NT2/D1 (cell line): ENCODE data around the gene NKD1.

ENCODE experiments used
- DNase-seq: peaks from one replicate; pipeline ENCODE4 v3.0.0-alpha.2; 2011; ENCODE audit warnings: low read depth, low spot score
- H3K27me3 ChIP-seq: 2 replicates; pipeline ENCODE4 v1.6.0; 2011; ENCODE audit warnings: mild to moderate bottlenecking; ENCODE audit not compliant: insufficient read length, insufficient read depth
- H3K36me3 ChIP-seq: 2 replicates; pipeline ENCODE4 v1.6.1; 2011; ENCODE audit warnings: mild to moderate bottlenecking, low read length, mixed read lengths; ENCODE audit not compliant: insufficient read depth, insufficient read length
- H3K4me1 ChIP-seq: 2 replicates; pipeline ENCODE4 v1.5.1; 2011; ENCODE audit not compliant: insufficient read depth, insufficient read length
- H3K4me3 ChIP-seq: 2 replicates; pipeline ENCODE4 v1.5.1; 2011; ENCODE audit warnings: low read depth; ENCODE audit not compliant: insufficient read length
- H3K9ac ChIP-seq: 2 replicates; pipeline ENCODE4 v1.6.0; 2011; ENCODE audit warnings: low read depth; ENCODE audit not compliant: insufficient read length
- H3K9me3 ChIP-seq: 2 replicates; pipeline ENCODE4 v1.5.1; 2011; ENCODE audit warnings: mild to moderate bottlenecking, low read length; ENCODE audit not compliant: insufficient read depth
- SUZ12 ChIP-seq: IDR thresholded peaks from 2 replicates; pipeline ENCODE4 v1.6.1; 2011; ENCODE audit not compliant: insufficient read length, insufficient read depth; ENCODE audit errors: extremely low read depth
- YY1 ChIP-seq: IDR thresholded peaks from 2 replicates; pipeline ENCODE4 v1.6.1; 2011; ENCODE audit not compliant: insufficient read length, insufficient read depth
- ZNF274 ChIP-seq: IDR thresholded peaks from 2 replicates; pipeline ENCODE4 v1.6.1; 2011; ENCODE audit warnings: mild to moderate bottlenecking, low read depth, low read length

NKD1 gene

DNA sequence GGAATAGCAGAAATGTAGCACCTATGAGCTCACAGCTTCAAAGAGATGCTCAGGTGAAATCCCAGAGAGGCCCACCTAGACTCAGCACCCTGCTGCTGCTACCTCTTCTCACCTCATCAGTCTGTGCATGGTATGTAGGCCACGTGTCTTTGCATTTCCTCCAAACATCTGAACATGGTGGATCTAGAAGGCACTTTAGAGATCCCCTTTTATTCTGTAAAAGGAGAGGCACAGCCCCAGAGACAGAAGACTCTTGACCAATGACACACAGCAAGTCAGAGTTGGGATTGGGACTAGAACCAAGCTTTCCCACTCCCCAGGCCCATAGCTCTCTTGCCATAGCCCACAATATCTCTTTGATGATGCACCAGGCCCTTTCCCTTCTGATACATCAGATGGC, 19.4 kb upstream of the NKD1 start:
- Histone ChIP-seq H3K36me3 (no peaks in the 10 kb centered on the region), H3K9me3 (peaks cover 6% of the 10 kb centered on the region; the same call in 1 of the 2 replicates), H3K4me3 (no peak overlapping the region), H3K27me3 (no peaks in the 10 kb centered on the region), H3K9ac (no peak overlapping the region), H3K4me1 (no peaks in the 10 kb centered on the region)
- DNase-seq: no peak
- TF ChIP-seq SUZ12 (no peak), ZNF274 (no peak), YY1 (no peak)

DNA sequence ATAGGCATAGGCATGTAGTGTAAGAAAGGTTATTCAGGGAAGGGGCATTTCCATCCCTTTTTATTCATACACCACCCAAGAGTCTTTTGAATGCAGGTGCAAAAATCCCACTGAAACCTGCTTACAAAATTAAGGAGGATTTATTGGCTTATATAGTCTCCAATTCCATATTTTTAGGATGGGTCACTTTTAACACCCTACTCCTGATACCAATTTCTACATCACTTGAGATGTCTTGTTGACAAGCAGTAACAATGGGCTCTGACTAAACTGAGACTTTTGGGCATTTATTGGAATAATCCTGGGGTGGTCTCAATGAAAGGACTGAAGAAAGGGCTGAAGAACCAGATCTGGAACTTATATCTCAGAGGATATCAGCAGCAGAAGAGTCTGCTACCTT, 18.9 kb upstream of the NKD1 start:
- Histone ChIP-seq H3K4me3 (no peak overlapping the region), H3K36me3 (no peaks in the 10 kb centered on the region), H3K4me1 (no peaks in the 10 kb centered on the region), H3K9me3 (peaks cover 6% of the 10 kb centered on the region; the same call in 1 of the 2 replicates), H3K27me3 (no peaks in the 10 kb centered on the region), H3K9ac (no peak overlapping the region)
- no peak for DNase-seq
- TF ChIP-seq YY1 (no peak), ZNF274 (no peak), SUZ12 (no peak)

DNA sequence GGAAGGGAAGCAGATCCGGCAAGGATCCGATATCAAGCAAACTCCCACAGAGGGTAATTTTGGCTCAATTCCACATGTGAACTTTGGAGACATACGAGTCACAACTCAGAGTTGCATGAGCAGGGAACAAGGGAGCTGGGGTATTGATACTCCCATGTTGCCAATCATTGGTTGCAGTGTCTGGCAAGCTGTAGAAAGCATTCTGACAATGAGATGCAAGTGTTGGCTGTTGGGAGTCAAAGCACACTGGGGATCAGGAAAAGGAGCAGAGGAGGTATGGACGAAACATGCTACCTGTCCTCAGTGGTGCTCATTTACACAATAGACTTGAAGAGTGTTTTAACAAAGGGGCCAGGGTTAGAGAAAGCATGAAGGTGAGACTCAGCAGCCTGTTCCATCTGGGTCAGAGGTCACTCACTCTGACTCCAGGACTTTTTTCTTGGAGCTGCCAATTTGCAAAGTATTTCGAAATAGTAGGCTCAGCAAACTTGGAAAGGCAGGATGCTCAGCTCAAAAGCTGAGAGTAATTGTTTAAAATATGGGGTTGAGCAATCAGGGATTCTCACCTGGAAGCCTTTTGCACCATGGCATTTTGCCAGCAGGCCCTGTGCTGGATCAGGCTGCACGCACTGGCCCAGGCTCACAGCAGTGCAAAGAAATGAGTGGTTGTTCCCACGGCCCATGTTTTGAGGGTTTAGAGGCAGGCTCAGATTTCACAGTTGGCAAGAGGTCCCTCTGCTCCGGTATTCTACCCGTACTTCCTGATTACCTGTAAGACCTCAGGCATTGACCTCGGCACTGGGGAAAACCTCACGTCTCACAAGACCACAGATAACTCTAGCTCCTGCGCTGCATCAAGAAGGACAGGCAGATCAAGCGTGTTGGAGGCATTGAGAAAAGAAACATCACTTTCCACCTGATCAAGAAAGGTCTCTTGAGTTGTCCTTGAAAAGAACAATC, 17.6 kb upstream of the NKD1 start:
- H3K4me3 ChIP-seq: no peak overlapping the region
- no peaks in the 10 kb centered on the region for H3K27me3 ChIP-seq
- no peaks in the 10 kb centered on the region for H3K4me1 ChIP-seq
- no peaks in the 10 kb centered on the region for H3K36me3 ChIP-seq
- no peak for DNase-seq
- no peak overlapping the region for H3K9ac ChIP-seq
- no peak for TF ChIP-seq ZNF274
- TF ChIP-seq YY1: no peak
- no peak for TF ChIP-seq SUZ12
- H3K9me3 ChIP-seq: peaks cover 6% of the 10 kb centered on the region; the same call in 1 of the 2 replicates

DNA sequence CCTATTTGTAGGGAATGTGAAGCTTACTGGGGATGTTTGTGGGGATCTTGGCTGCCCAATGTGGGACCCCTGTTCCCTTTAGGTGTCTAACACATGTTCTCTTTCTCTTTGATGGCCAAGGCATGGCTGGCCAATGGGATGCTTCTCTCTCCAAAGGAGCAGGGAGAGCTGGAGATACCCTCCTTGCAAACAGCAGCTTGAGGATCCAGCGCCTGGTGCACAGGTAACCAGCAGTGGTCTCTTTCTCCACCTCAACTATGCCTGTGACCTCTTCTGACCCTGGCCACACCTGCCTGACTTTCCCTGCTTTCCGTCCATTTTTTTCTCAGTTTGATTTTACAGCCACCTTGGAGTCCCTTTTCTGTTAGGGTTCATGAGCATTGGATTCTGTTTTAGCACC, 16.8 kb upstream of the NKD1 start:
- no peaks in the 10 kb centered on the region for H3K36me3 ChIP-seq
- H3K4me3 ChIP-seq: no peak overlapping the region
- peaks cover 6% of the 10 kb centered on the region; the same call in 1 of the 2 replicates for H3K9me3 ChIP-seq
- DNase-seq: no peak
- no peak overlapping the region for H3K9ac ChIP-seq
- no peaks in the 10 kb centered on the region for H3K27me3 ChIP-seq
- TF ChIP-seq SUZ12 (no peak), ZNF274 (no peak), YY1 (no peak)
- no peaks in the 10 kb centered on the region for H3K4me1 ChIP-seq

DNA sequence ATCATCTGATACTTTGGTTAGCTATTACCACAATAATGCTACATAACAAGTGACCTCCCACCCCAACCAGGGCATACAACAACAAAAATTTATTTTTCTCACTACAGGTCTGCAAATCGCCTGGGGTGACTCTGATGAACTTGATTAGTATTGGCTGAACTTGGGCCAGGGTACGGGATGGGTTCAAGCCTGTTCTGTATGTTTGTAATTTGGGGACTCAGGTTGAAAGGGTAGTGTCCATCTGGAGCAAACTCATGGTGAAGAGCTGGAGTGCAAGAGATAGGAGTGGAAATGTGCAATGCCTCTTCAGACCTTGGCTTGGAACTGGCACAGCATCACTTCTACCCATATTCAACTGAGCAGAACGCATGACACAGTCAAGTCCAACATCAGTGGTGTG, 16.3 kb upstream of the NKD1 start:
- H3K27me3 ChIP-seq: no peaks in the 10 kb centered on the region
- TF ChIP-seq SUZ12 (no peak), ZNF274 (no peak), YY1 (no peak)
- no peak for DNase-seq
- no peak overlapping the region for H3K4me3 ChIP-seq
- no peak overlapping the region for H3K9ac ChIP-seq
- no peaks in the 10 kb centered on the region for H3K36me3 ChIP-seq
- no peaks in the 10 kb centered on the region for H3K4me1 ChIP-seq
- H3K9me3 ChIP-seq: peaks cover 6% of the 10 kb centered on the region; the same call in 1 of the 2 replicates

DNA sequence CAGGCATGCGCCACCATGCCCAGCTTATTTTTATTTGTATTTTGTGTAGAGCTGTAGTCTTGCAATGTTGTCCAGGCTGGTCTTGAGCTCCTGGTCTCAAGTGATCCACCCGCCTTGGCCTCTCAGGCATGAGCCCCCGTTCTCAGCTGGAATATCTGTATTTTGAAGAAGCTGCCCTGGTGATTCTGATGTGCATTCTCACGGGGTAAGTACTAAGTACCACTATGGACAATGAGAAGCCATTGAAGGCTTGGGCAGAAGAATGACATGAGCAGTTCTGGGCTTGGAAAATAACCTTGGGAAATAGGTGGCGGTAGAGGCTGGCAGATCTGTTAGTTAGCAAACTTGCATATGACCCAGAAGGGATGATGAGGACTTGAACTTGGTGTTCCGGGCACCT, 15.6 kb upstream of the NKD1 start:
- Histone ChIP-seq H3K4me1 (no peaks in the 10 kb centered on the region), H3K9me3 (peaks cover 6% of the 10 kb centered on the region; the same call in 1 of the 2 replicates), H3K27me3 (no peaks in the 10 kb centered on the region), H3K9ac (no peak overlapping the region), H3K36me3 (no peaks in the 10 kb centered on the region), H3K4me3 (no peak overlapping the region)
- DNase-seq: no peak
- TF ChIP-seq ZNF274 (no peak), YY1 (no peak), SUZ12 (no peak)

DNA sequence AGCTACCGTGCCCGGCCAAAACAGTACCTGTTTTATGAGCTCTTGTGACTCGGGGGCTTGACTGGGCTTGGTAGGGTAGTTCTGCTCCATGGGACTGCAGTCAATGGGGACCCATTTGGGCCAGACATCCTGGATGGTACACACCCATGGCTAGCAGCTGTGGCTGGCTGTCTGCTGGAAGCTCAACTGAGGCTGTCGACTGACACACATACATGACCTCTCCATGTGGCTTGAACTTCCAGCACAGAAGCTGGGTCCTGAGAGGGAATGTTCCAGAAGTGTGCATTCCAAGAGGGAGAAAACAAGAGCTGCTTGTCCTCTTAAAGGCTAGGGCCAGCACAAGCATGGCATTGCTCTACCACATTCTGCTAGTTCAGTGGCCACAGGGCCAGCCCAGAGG, 14.9 kb upstream of the NKD1 start:
- TF ChIP-seq YY1 (no peak), SUZ12 (no peak), ZNF274 (no peak)
- Histone ChIP-seq H3K4me1 (no peaks in the 10 kb centered on the region), H3K9ac (no peak overlapping the region), H3K36me3 (no peaks in the 10 kb centered on the region), H3K9me3 (peaks cover 6% of the 10 kb centered on the region; the same call in 1 of the 2 replicates), H3K27me3 (no peaks in the 10 kb centered on the region), H3K4me3 (no peak overlapping the region)
- DNase-seq: no peak

DNA sequence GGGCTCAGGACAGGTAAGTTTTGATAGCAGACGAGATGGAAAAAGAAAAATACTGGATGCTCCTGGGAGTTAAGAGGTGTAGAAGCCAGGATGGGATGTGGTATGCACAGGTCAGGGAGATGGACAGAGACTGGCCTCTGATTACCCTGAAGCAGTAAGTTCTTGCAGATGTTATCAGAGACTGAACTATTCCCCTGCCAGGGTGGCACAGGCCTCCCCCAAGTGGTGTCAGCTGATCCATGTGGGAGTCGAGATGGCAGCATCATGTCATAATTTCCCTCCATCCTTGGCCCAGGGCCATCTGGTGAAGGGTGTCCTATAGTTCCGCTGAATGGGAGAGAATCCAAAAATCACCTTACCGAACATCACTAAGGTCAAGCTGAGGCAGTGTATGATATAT, 14.1 kb upstream of the NKD1 start:
- DNase-seq: no peak
- Histone ChIP-seq H3K4me3 (no peak overlapping the region), H3K27me3 (no peaks in the 10 kb centered on the region), H3K9me3 (peaks cover 6% of the 10 kb centered on the region; the same call in 1 of the 2 replicates), H3K36me3 (no peaks in the 10 kb centered on the region), H3K4me1 (peaks cover 4% of the 10 kb centered on the region), H3K9ac (no peak overlapping the region)
- TF ChIP-seq YY1 (no peak), SUZ12 (no peak)
